Subcutaneous abdominal adipose tissue (tissue), 5 donors: ENCODE measurements around the gene RMDN2.

Experiments
- H3K27ac ChIP-seq: one replicate; pipeline ENCODE4 v1.7.0; 2013; ENCODE audit warnings: low read depth, mild to moderate bottlenecking, inconsistent platforms, low read length, moderate library complexity
- H3K27me3 ChIP-seq, 5 donors: one replicate each; pipeline ENCODE4 v1.7.0; 2013; ENCODE audit warnings: low read length in 5 of 5, inconsistent platforms in 1 of 5; ENCODE audit not compliant: control insufficient read depth in 5 of 5, insufficient read depth in 4 of 5
- H3K36me3 ChIP-seq, 5 donors: one replicate each; pipeline ENCODE4 v1.7.0; 2013; ENCODE audit warnings: low read length in 5 of 5; ENCODE audit not compliant: control insufficient read depth in 5 of 5, insufficient read depth in 5 of 5
- H3K4me1 ChIP-seq, 5 donors: one replicate each; pipeline ENCODE4 v1.7.0; 2013; ENCODE audit warnings: low read length in 5 of 5, mild to moderate bottlenecking in 3 of 5, moderate library complexity in 1 of 5; ENCODE audit not compliant: control insufficient read depth in 5 of 5, insufficient read depth in 5 of 5
- H3K4me3 ChIP-seq, 5 donors: one replicate each; pipeline ENCODE4 v1.7.0; 2013; ENCODE audit warnings: low read length in 5 of 5, low read depth in 1 of 5
- H3K9ac ChIP-seq, 5 donors: one replicate each; pipeline ENCODE4 v1.7.0; 2013; ENCODE audit warnings: low read length in 5 of 5, mild to moderate bottlenecking in 4 of 5, moderate library complexity in 3 of 5
- H3K9me3 ChIP-seq, 5 donors: one replicate each; pipeline ENCODE4 v1.7.0; 2013; ENCODE audit warnings: low read length in 5 of 5; ENCODE audit not compliant: control insufficient read depth in 5 of 5
- donor health status: healthy.
- donor health status: healthy.
- donor health status: healthy.
- donor health status: healthy.
- donor health status: healthy.

RMDN2 gene

GRCh38 chr2:37925063-37925897 lies at the start of gene RMDN2:
TSS of gene RMDN2 (plus strand) at chr2:37925287. CDS start at chr2:37929278, 3,991 bp downstream.
- H3K4me1 ChIP-seq = peaks cover 0 to 17% (median 11%) of the 10 kb centered on the region in 5 donors

GRCh38 chr2:37875403-37875906 lies 49.6 kb upstream of the RMDN2 start:
- Histone ChIP-seq H3K27ac (no peak overlapping the region), H3K4me3 (no peak overlapping the region), H3K36me3 (no peaks in the 10 kb centered on the region), H3K4me1 (peaks cover 0 to 30% (median 2%) of the 10 kb centered on the region in 5 donors), H3K27me3 (peaks cover 0 to 7% (median 4%) of the 10 kb centered on the region in 5 donors), H3K9me3 (no peaks in the 10 kb centered on the region), H3K9ac (no peak overlapping the region)

More at GRCh38 chr2:37925063-37925897, at the start of gene RMDN2:
- peak within 1 kb of the TSS; percentile 75 to 91 (median 82) for H3K9ac ChIP-seq
- H3K27me3 ChIP-seq = no peaks in the 10 kb centered on the region
- H3K4me3 ChIP-seq = peak within 1 kb of the TSS; percentile 82 to 97 (median 86)
- H3K27ac ChIP-seq = peak within 1 kb of the TSS; percentile 89
- peaks cover 0 to 3% (median 0%) of the 10 kb centered on the region in 5 donors for H3K36me3 ChIP-seq
- no peaks in the 10 kb centered on the region for H3K9me3 ChIP-seq

- no peak overlapping the region for H3K4me3 ChIP-seq
- H3K4me1 ChIP-seq = peaks cover 0 to 30% (median 2%) of the 10 kb centered on the region in 5 donors
- H3K9me3 ChIP-seq = no peaks in the 10 kb centered on the region
- no peak overlapping the region for H3K9ac ChIP-seq
- H3K36me3 ChIP-seq = no peaks in the 10 kb centered on the region
- H3K27ac ChIP-seq = no peak overlapping the region
- H3K27me3 ChIP-seq = peaks cover 0 to 10% (median 4%) of the 10 kb centered on the region in 5 donors
Measured at GRCh38 chr2:37876227-37876626, 48.9 kb upstream of the RMDN2 start.

- Histone ChIP-seq H3K27me3 (peaks cover 0 to 10% (median 4%) of the 10 kb centered on the region in 5 donors), H3K4me1 (peaks cover 0 to 25% (median 2%) of the 10 kb centered on the region in 5 donors), H3K9me3 (no peaks in the 10 kb centered on the region), H3K4me3 (no peak overlapping the region), H3K36me3 (no peaks in the 10 kb centered on the region), H3K9ac (no peak overlapping the region), H3K27ac (no peak overlapping the region)
Measured at GRCh38 chr2:37877457-37878315, 47.4 kb upstream of the RMDN2 start.

GRCh38 chr2:37878536-37878935 lies 46.6 kb upstream of the RMDN2 start:
- Histone ChIP-seq H3K4me3 (no peak overlapping the region), H3K36me3 (no peaks in the 10 kb centered on the region), H3K9ac (no peak overlapping the region), H3K9me3 (no peaks in the 10 kb centered on the region), H3K4me1 (peaks cover 0 to 16% (median 2%) of the 10 kb centered on the region in 5 donors), H3K27ac (no peak overlapping the region), H3K27me3 (peaks cover 0 to 10% (median 4%) of the 10 kb centered on the region in 5 donors)

GRCh38 chr2:37880551-37880950 lies 44.5 kb upstream of the RMDN2 start:
- H3K27me3 ChIP-seq = peaks cover 0 to 10% (median 4%) of the 10 kb centered on the region in 5 donors
- no peak overlapping the region for H3K27ac ChIP-seq
- H3K4me1 ChIP-seq = peaks cover 0 to 7% (median 0%) of the 10 kb centered on the region in 5 donors
- H3K9ac ChIP-seq = no peak overlapping the region
- no peaks in the 10 kb centered on the region for H3K9me3 ChIP-seq
- no peaks in the 10 kb centered on the region for H3K36me3 ChIP-seq
- H3K4me3 ChIP-seq = no peak overlapping the region

- Histone ChIP-seq H3K36me3 (no peaks in the 10 kb centered on the region), H3K4me1 (no peaks in the 10 kb centered on the region), H3K9ac (no peak overlapping the region), H3K27me3 (peaks cover 0 to 11% (median 5%) of the 10 kb centered on the region in 5 donors), H3K9me3 (no peaks in the 10 kb centered on the region), H3K4me3 (no peak overlapping the region), H3K27ac (no peak overlapping the region)
Measured at GRCh38 chr2:37881397-37881796, 43.7 kb upstream of the RMDN2 start.

- no peaks in the 10 kb centered on the region for H3K4me1 ChIP-seq
- H3K36me3 ChIP-seq = no peaks in the 10 kb centered on the region
- no peaks in the 10 kb centered on the region for H3K9me3 ChIP-seq
- H3K9ac ChIP-seq = no peak overlapping the region
- H3K4me3 ChIP-seq = no peak overlapping the region
- H3K27me3 ChIP-seq = peaks cover 0 to 11% (median 5%) of the 10 kb centered on the region in 5 donors
- H3K27ac ChIP-seq = no peak overlapping the region
Measured at GRCh38 chr2:37882036-37882435, 43.1 kb upstream of the RMDN2 start.

- no peaks in the 10 kb centered on the region for H3K4me1 ChIP-seq
- H3K27me3 ChIP-seq = peaks cover 0 to 11% (median 5%) of the 10 kb centered on the region in 5 donors
- H3K27ac ChIP-seq = no peak overlapping the region
- no peak overlapping the region for H3K4me3 ChIP-seq
- H3K9ac ChIP-seq = no peak overlapping the region
- H3K9me3 ChIP-seq = no peaks in the 10 kb centered on the region
- H3K36me3 ChIP-seq = no peaks in the 10 kb centered on the region
Measured at GRCh38 chr2:37883518-37883917, 41.6 kb upstream of the RMDN2 start.
